Gastrocnemius medialis (tissue), 4 donors: Measurements from ENCODE around the gene TCF7L2. TPM values are rescaled to one million over a fixed set of nuclear protein-coding genes. Genes with fewer than 3 reads are reported as not detected.
A peak's percentile ranks its signal among the peaks of the same experiment; 100 is the strongest.

Source experiments
- ATAC-seq, 2 donors: fragments of 150-250 bp; one replicate each; pipeline ENCODE4 v1.9.1; 2016
- DNase-seq, 2 donors: peaks; one replicate each; pipeline ENCODE4 v3.0.0-alpha.2; 2019
- H3K27ac ChIP-seq, 4 donors: fragments of 200-600 bp; sonication (generic); 1 replicate in 1 of 4; 2 replicates in 3 of 4; pipeline ENCODE4 v1.5.1; 2016 to 2018; ENCODE audit warnings: mild to moderate bottlenecking in 2 of 4, moderate library complexity in 1 of 4
- H3K27me3 ChIP-seq, 3 donors: fragments of 200-600 bp; sonication (generic) in 2 of 3; 1 replicate in 1 of 3; 2 replicates in 2 of 3; pipeline versions ENCODE4 v1.5.1 to v1.6.0; 2016 to 2019; ENCODE audit warnings: mild to moderate bottlenecking in 1 of 3, moderate library complexity in 1 of 3
- H3K36me3 ChIP-seq, 2 donors: fragments of 200-600 bp; sonication (generic) in 1 of 2; one replicate each; pipeline ENCODE4 v1.5.1; 2017 to 2018
- H3K4me1 ChIP-seq, 2 donors: fragments of 200-600 bp; sonication (generic) in 1 of 2; one replicate each; pipeline ENCODE4 v1.5.1; 2016 to 2017; ENCODE audit warnings: mild to moderate bottlenecking in 2 of 2
- H3K4me3 ChIP-seq, 4 donors: fragments of 200-600 bp; sonication (generic) in 3 of 4; 1 replicate in 1 of 4; 2 replicates in 3 of 4; pipeline ENCODE4 v1.5.1; 2016 to 2019; ENCODE audit warnings: mild to moderate bottlenecking in 2 of 4
- H3K9me3 ChIP-seq, 3 donors: fragments of 200-600 bp; sonication (generic) in 2 of 3; 1 replicate in 1 of 3; 2 replicates in 2 of 3; pipeline ENCODE4 v1.5.1; 2016 to 2019
- POLR2A ChIP-seq, 2 donors: fragments of 450-650 bp; IDR thresholded peaks; one replicate each; pipeline ENCODE4 v1.6.1; 2017; ENCODE audit warnings: antibody characterized with exemption in 2 of 2, mild to moderate bottlenecking in 2 of 2, moderate library complexity in 2 of 2
- in situ Hi-C, 4 donors: fragments of 200-750 bp; cut with MboI; loops; one replicate each; pipeline versions ENCODE4 v1.15.0 to v1.8.0; 2017; ENCODE audit warnings: low sequenced_read_pairs in 4 of 4
- intact Hi-C: fragments of 100-400 bp; cut with DNase I; formaldehyde crosslinking; loops from one replicate; pipeline ENCODE4 v1.15.1; 2023; ENCODE audit warnings: low total_unique reads
- total RNA-seq, 4 donors: library from RNA; depleted of rRNA; stranded (reverse); fragments of >200 nt; gene quantifications; one replicate each; pipeline versions ENCODE4 v1.1.0 to v1.2.3, GENCODE V29; 2016
- TF ChIP-seq, protein P1 (sequence below), 5 experiments: fragments of 450-650 bp in 3 of 5; fragments of 200-600 bp in 2 of 5; sonication (generic) in 2 of 5; IDR thresholded peaks in 4 of 5; conservative IDR thresholded peaks in 1 of 5; 1 replicate in 4 of 5; 2 replicates in 1 of 5; pipeline ENCODE4 v1.5.1; 2016 to 2019; ENCODE audit warnings: antibody characterized with exemption in 5 of 5, mild to moderate bottlenecking in 3 of 5, moderate library complexity in 3 of 5

Gene TCF7L2
- total RNA-seq, 4 donors from 2014 or later, result 4.6 to 5.1 (median 5.0) TPM

- intact Hi-C loops (no loop called here), in situ Hi-C loops (no loop called here)
- TF ChIP-seq, protein P1, sequence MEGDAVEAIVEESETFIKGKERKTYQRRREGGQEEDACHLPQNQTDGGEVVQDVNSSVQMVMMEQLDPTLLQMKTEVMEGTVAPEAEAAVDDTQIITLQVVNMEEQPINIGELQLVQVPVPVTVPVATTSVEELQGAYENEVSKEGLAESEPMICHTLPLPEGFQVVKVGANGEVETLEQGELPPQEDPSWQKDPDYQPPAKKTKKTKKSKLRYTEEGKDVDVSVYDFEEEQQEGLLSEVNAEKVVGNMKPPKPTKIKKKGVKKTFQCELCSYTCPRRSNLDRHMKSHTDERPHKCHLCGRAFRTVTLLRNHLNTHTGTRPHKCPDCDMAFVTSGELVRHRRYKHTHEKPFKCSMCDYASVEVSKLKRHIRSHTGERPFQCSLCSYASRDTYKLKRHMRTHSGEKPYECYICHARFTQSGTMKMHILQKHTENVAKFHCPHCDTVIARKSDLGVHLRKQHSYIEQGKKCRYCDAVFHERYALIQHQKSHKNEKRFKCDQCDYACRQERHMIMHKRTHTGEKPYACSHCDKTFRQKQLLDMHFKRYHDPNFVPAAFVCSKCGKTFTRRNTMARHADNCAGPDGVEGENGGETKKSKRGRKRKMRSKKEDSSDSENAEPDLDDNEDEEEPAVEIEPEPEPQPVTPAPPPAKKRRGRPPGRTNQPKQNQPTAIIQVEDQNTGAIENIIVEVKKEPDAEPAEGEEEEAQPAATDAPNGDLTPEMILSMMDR (IDR thresholded peaks at IDR 0.05 in 4 of 5, conservative IDR thresholded peaks at IDR 0.05 in 1 of 5), result no peak
- no peak for TF ChIP-seq POLR2A (IDR thresholded peaks at IDR 0.05)
- DNase-seq (no peak), ATAC-seq (no peak)
- H3K4me1 ChIP-seq, result no peaks in the 10 kb centered on the region
- no peaks in the 10 kb centered on the region for H3K27me3 ChIP-seq
- no peak overlapping the region for H3K27ac ChIP-seq
- no peak overlapping the region for H3K4me3 ChIP-seq
- no peaks in the 10 kb centered on the region for H3K36me3 ChIP-seq
- no peaks in the 10 kb centered on the region for H3K9me3 ChIP-seq
Observed at GRCh38 chr10:112914288-112914952, 35.6 kb upstream of the TCF7L2 start.

- TF ChIP-seq, protein P1 (IDR thresholded peaks at IDR 0.05 in 4 of 5, conservative IDR thresholded peaks at IDR 0.05 in 1 of 5), result no peak
- no peak for TF ChIP-seq POLR2A (IDR thresholded peaks at IDR 0.05)
- Histone ChIP-seq H3K27ac (no peak overlapping the region), H3K27me3 (no peaks in the 10 kb centered on the region), H3K4me3 (no peak overlapping the region), H3K4me1 (no peaks in the 10 kb centered on the region), H3K9me3 (no peaks in the 10 kb centered on the region), H3K36me3 (no peaks in the 10 kb centered on the region)
- peak in 1 of 2 donors; percentile 27 for ATAC-seq
- in situ Hi-C loops, result no loop called here
- DNase-seq, result no peak
- intact Hi-C loops, result no loop called here
Observed at GRCh38 chr10:112915590-112916572, 34.2 kb upstream of the TCF7L2 start.

DNA sequence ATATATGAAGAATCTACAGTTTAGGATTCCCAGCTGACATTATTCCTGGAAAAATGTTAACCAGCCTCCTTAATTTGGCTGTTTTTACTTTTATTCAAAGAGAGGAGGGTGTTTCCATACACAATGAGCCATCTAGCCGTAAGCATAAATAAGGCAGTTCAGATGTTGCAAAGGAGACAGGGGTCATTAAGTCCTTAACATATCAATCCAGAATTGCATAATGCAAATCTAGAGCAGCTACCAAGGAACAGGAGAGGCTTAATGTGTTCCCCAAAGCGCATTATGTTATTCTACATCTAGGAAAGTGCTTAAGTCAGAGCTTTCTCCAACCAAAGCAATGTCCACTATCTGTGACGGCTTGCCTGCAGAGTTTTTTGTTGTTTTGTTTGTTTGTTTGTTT lies 32.4 kb upstream of the TCF7L2 start:
- TF ChIP-seq POLR2A (IDR thresholded peaks at IDR 0.05), result no peak
- TF ChIP-seq, protein P1 (IDR thresholded peaks at IDR 0.05 in 4 of 5, conservative IDR thresholded peaks at IDR 0.05 in 1 of 5), result no peak
- intact Hi-C loops, result no loop called here
- in situ Hi-C loops, result no loop called here

GRCh38 chr10:112918771-112919170 lies 31.3 kb upstream of the TCF7L2 start:
- H3K9me3 ChIP-seq, result no peaks in the 10 kb centered on the region
- no peak overlapping the region for H3K27ac ChIP-seq
- H3K4me1 ChIP-seq, result no peaks in the 10 kb centered on the region
- in situ Hi-C loops, result no loop called here
- intact Hi-C loops, result no loop called here
- DNase-seq (no peak), ATAC-seq (no peak)
- TF ChIP-seq POLR2A (IDR thresholded peaks at IDR 0.05), result no peak
- TF ChIP-seq, protein P1 (IDR thresholded peaks at IDR 0.05 in 4 of 5, conservative IDR thresholded peaks at IDR 0.05 in 1 of 5), result no peak
- no peaks in the 10 kb centered on the region for H3K36me3 ChIP-seq
- H3K27me3 ChIP-seq, result no peaks in the 10 kb centered on the region
- H3K4me3 ChIP-seq, result no peak overlapping the region

More for the DNA sequence above, 32.4 kb upstream of the TCF7L2 start:
- Histone ChIP-seq H3K4me3 (no peak overlapping the region), H3K27me3 (no peaks in the 10 kb centered on the region), H3K27ac (no peak overlapping the region), H3K36me3 (no peaks in the 10 kb centered on the region), H3K4me1 (no peaks in the 10 kb centered on the region), H3K9me3 (no peaks in the 10 kb centered on the region)
- no peak for ATAC-seq
- no peak for DNase-seq
